ENCODE measurements around the gene HCN4.

The HCN4 gene

DNA sequence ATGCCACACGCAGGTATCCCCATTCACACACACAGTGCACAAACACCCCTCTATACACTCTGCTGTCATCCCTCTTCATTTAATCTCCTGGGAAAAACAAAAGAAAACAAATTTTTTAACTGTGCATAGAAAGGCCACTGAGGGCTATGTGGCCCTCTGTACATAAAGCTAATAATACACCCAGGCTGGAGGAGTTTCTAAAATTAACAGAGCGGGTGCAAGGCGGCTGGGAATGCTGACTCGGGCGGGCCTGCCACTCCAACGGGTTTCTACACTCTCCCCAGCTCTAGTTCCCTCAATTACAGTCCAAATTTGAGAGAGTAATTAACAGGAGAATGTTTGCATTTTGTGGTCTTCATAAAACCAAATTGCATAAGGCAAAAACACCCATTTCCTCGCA is 23.1 kb downstream of the HCN4 start:
- no peaks in the 10 kb centered on the region for H3K36me3 ChIP-seq (ENCODE audit: insufficient read depth, low read length)
- no peak overlapping the region for H3K27ac ChIP-seq (ENCODE audit: low read depth, low read length)
- peaks cover 51% of the 10 kb centered on the region for H3K27me3 ChIP-seq (ENCODE audit: insufficient read depth, low read length)
- peaks cover 10% of the 10 kb centered on the region for H3K4me1 ChIP-seq (ENCODE audit: control insufficient read depth, insufficient read depth, low read length, unreplicated experiment)
- no peak overlapping the region for H3K4me3 ChIP-seq (ENCODE audit: low read depth, low read length)
- H3K79me2 ChIP-seq (ENCODE audit: control insufficient read depth, insufficient read depth, low read length, unreplicated experiment) = no peaks in the 10 kb centered on the region
- H2AFZ ChIP-seq (ENCODE audit: low read length, unreplicated experiment) = no peak overlapping the region

DNA sequence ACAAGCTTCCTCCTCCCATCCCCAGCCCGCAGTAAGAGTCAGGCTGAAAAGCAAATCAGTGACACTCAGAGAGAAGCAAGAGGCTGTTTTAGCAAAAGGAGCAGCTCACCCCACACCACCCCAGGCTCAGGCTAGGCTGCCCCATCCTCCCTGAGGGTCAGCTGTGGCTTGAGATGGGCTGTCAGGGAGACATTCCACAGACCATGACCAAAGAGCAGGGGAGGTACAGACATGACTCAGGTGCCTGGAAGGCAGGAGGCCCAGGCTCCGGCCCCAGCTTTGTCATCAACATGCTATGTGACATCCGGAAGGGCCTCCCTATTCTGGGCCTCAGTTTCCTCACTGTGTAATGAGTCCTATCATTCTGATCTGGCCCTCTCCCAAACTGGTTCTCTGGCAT is 24.7 kb downstream of the HCN4 start:
- Histone ChIP-seq H3K27me3 (ENCODE audit: insufficient read depth, low read length) (peaks cover 35% of the 10 kb centered on the region), H3K36me3 (ENCODE audit: insufficient read depth, low read length) (no peaks in the 10 kb centered on the region), H3K27ac (ENCODE audit: low read depth, low read length) (no peak overlapping the region), H3K4me3 (ENCODE audit: low read depth, low read length) (no peak overlapping the region), H3K4me1 (ENCODE audit: control insufficient read depth, insufficient read depth, low read length, unreplicated experiment) (peaks cover 20% of the 10 kb centered on the region), H3K79me2 (ENCODE audit: control insufficient read depth, insufficient read depth, low read length, unreplicated experiment) (no peaks in the 10 kb centered on the region), H2AFZ (ENCODE audit: low read length, unreplicated experiment) (no peak overlapping the region)

DNA sequence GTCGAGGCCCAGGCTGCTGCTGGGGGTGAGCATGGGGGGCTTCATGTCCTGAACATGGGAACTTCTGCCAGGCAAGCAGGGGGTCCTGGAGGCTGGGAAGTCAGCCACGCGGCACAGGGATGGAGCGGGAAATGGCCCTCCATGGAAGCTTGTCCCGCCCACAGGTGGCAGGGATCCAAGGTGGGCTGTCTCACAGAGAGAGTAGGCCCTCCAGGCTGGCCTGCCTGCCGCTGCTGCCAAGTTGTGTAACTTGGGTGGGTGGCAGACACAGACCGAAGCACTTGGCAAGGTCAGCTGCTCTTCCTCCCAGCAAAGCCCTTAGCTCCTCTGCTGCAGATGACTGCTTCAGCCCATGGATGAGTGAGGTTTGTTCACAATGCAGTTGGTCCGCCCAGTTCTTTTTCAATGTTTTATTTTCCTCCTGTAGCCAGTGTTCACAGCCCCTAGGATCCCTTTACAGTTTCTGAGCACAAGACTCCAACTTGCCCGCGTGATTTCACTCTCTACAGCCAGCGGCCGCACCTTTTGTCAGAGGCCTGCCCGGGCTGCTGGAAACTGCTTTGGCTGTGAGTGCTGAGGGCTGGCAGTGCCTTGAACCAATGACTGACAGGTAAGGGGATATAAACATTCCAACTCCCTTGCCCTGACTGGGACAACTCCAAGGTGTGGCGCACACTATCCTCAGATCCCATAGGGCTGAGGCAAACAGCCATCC is 26.7 kb downstream of the HCN4 start:
- H3K4me1 ChIP-seq (ENCODE audit: control insufficient read depth, insufficient read depth, low read length, unreplicated experiment) = peaks cover 20% of the 10 kb centered on the region
- H3K4me3 ChIP-seq (ENCODE audit: low read depth, low read length) = no peak overlapping the region
- no peak overlapping the region for H2AFZ ChIP-seq (ENCODE audit: low read length, unreplicated experiment)
- no peaks in the 10 kb centered on the region for H3K36me3 ChIP-seq (ENCODE audit: insufficient read depth, low read length)
- H3K27ac ChIP-seq (ENCODE audit: low read depth, low read length) = no peak overlapping the region
- no peaks in the 10 kb centered on the region for H3K79me2 ChIP-seq (ENCODE audit: control insufficient read depth, insufficient read depth, low read length, unreplicated experiment)
- peaks cover 29% of the 10 kb centered on the region for H3K27me3 ChIP-seq (ENCODE audit: insufficient read depth, low read length)

DNA sequence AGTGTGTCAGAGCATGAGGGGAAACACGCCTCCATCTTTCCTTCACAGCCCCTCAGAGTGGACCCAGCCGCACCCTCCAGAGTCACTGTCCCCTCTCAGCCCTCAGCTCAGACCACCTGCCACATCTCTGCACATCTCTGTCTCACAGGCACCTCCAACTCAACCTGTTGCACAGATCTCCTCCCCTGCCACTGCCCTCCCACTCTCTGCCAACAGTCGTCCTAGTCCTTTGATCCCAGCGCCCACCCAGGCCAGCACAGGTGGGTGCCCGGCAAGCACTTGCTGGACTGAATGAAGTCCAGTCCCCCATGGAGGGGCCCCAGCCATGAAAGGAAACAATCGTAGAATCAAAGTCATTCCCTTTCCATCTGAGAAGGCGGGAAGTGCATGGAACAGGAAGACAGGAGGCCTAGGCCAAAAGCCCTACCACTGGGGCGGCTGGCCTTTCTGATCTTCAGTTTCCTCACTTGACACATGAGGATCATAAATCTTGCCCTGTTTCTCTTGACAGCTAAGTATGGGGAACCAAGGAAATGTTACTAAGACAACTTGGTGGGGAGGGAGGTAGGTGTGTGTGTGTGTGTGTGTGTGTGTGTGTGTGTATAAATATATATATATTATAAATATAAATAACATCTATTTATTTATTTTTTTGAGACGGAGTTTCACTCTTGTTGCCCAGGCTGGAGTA is 28.1 kb downstream of the HCN4 start:
- no peaks in the 10 kb centered on the region for H3K36me3 ChIP-seq (ENCODE audit: insufficient read depth, low read length)
- H3K27ac ChIP-seq (ENCODE audit: low read depth, low read length) = no peak overlapping the region
- H3K4me1 ChIP-seq (ENCODE audit: control insufficient read depth, insufficient read depth, low read length, unreplicated experiment) = peaks cover 20% of the 10 kb centered on the region
- peaks cover 27% of the 10 kb centered on the region for H3K27me3 ChIP-seq (ENCODE audit: insufficient read depth, low read length)
- no peak overlapping the region for H2AFZ ChIP-seq (ENCODE audit: low read length, unreplicated experiment)
- H3K79me2 ChIP-seq (ENCODE audit: control insufficient read depth, insufficient read depth, low read length, unreplicated experiment) = no peaks in the 10 kb centered on the region
- no peak overlapping the region for H3K4me3 ChIP-seq (ENCODE audit: low read depth, low read length)

DNA sequence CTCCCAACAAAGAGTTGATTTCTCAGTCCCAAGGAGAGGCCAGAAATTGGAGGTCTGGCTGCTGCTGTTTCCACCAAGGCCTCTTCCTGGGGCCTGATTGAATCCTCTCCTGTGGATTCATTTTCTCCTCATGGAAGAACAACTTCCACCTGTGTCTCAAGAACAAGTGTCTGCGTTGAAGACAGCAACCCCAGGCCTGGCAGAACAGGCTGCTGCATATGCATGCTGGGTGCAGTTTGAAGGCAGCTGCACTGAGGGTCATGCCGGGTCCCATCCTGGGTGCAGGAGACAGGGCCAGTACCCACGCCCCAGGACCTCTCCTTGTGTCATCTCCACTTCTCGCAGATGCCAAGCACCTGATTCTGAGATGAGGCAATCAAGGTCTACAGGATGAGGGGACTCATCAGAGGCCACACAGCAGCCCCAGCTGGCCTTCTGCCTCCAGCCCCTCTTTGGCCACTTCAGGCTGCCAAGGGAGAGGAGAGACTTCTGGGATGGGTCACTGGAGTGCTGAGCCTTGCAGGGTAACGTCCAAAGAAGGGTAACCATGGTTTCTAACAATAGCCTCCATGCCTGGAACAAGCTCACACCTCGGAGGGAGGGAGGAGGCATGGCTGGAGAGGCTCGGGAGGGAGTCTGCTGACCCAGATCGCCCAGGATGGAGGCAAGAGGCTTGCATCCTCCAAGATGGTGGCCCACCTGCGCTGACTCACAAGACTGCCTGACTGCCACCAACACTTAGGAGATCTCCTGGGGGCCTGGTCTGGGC is 30.0 kb downstream of the HCN4 start:
- H2AFZ ChIP-seq (ENCODE audit: low read length, unreplicated experiment) = no peak overlapping the region
- no peak overlapping the region for H3K27ac ChIP-seq (ENCODE audit: low read depth, low read length)
- H3K27me3 ChIP-seq (ENCODE audit: insufficient read depth, low read length) = peaks cover 23% of the 10 kb centered on the region
- no peaks in the 10 kb centered on the region for H3K79me2 ChIP-seq (ENCODE audit: control insufficient read depth, insufficient read depth, low read length, unreplicated experiment)
- H3K4me3 ChIP-seq (ENCODE audit: low read depth, low read length) = no peak overlapping the region
- H3K4me1 ChIP-seq (ENCODE audit: control insufficient read depth, insufficient read depth, low read length, unreplicated experiment) = peaks cover 16% of the 10 kb centered on the region
- H3K36me3 ChIP-seq (ENCODE audit: insufficient read depth, low read length) = no peaks in the 10 kb centered on the region

DNA sequence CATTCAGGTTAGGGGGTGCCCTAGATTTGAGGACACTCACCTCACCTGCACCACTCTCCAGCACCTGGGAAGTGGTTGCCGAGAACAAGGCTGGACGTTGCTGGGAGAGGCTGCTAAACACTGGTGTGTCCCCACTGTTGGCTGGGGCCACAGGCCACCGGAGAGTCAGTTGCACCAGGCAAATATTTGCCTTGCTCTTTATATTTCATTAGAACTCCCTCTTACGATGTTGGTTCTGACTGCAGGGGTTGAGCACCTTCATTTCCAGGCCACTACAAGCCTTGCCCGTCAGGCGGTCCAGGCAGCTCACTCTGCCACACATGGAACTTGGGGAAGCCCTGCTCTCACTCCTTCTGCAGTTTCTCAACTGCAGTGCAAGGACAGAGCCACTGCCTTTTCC is 30.7 kb downstream of the HCN4 start:
- peaks cover 23% of the 10 kb centered on the region for H3K27me3 ChIP-seq (ENCODE audit: insufficient read depth, low read length)
- H3K36me3 ChIP-seq (ENCODE audit: insufficient read depth, low read length) = no peaks in the 10 kb centered on the region
- no peaks in the 10 kb centered on the region for H3K79me2 ChIP-seq (ENCODE audit: control insufficient read depth, insufficient read depth, low read length, unreplicated experiment)
- no peak overlapping the region for H2AFZ ChIP-seq (ENCODE audit: low read length, unreplicated experiment)
- H3K4me3 ChIP-seq (ENCODE audit: low read depth, low read length) = no peak overlapping the region
- H3K27ac ChIP-seq (ENCODE audit: low read depth, low read length) = no peak overlapping the region
- peaks cover 14% of the 10 kb centered on the region for H3K4me1 ChIP-seq (ENCODE audit: control insufficient read depth, insufficient read depth, low read length, unreplicated experiment)

DNA sequence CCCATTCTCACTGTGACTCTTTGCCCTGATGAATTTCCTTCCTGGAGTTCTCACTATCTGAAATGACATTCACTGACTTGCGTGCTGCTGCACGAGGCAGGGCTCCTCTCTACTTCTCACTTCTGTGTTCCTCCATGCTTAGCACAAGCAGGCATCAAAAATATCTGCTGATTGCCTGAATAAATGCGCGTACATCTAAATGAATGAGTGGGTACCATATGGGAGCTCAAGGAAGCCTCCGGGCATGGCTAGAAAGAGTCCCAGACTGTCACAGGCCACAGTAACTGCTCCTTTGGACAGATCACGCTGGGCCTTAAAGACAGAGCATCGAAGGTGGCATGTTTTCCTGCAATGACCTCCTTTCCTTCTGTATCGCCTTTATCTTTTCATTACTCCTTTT is 31.6 kb downstream of the HCN4 start:
- Histone ChIP-seq H3K4me3 (ENCODE audit: low read depth, low read length) (no peak overlapping the region), H3K36me3 (ENCODE audit: insufficient read depth, low read length) (no peaks in the 10 kb centered on the region), H3K27me3 (ENCODE audit: insufficient read depth, low read length) (peaks cover 23% of the 10 kb centered on the region), H3K4me1 (ENCODE audit: control insufficient read depth, insufficient read depth, low read length, unreplicated experiment) (peaks cover 13% of the 10 kb centered on the region), H3K27ac (ENCODE audit: low read depth, low read length) (no peak overlapping the region), H3K79me2 (ENCODE audit: control insufficient read depth, insufficient read depth, low read length, unreplicated experiment) (no peaks in the 10 kb centered on the region), H2AFZ (ENCODE audit: low read length, unreplicated experiment) (no peak overlapping the region)

DNA sequence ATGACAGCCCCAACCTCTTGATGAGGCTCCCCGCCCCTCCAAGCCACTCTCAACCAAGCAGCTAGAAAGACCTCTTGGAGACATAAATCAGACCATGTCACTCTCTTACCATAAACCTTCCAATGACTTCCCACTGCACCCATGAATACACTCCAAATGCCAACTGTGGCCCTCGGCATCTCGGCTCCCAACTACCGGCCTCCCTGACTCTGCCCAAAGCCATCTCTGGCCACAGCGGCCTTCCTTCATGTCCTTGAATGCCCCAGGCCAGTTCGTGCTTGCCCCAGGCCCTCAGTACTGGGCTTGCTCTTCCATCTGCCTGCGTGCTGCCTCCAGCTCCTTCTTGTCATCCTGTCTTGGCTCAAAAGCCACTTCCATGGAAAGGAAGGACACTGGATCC is 32.0 kb downstream of the HCN4 start:
- Histone ChIP-seq H3K36me3 (ENCODE audit: insufficient read depth, low read length) (no peaks in the 10 kb centered on the region), H2AFZ (ENCODE audit: low read length, unreplicated experiment) (no peak overlapping the region), H3K79me2 (ENCODE audit: control insufficient read depth, insufficient read depth, low read length, unreplicated experiment) (no peaks in the 10 kb centered on the region), H3K27ac (ENCODE audit: low read depth, low read length) (no peak overlapping the region), H3K4me3 (ENCODE audit: low read depth, low read length) (no peak overlapping the region), H3K4me1 (ENCODE audit: control insufficient read depth, insufficient read depth, low read length, unreplicated experiment) (peaks cover 9% of the 10 kb centered on the region), H3K27me3 (ENCODE audit: insufficient read depth, low read length) (peaks cover 23% of the 10 kb centered on the region)

DNA sequence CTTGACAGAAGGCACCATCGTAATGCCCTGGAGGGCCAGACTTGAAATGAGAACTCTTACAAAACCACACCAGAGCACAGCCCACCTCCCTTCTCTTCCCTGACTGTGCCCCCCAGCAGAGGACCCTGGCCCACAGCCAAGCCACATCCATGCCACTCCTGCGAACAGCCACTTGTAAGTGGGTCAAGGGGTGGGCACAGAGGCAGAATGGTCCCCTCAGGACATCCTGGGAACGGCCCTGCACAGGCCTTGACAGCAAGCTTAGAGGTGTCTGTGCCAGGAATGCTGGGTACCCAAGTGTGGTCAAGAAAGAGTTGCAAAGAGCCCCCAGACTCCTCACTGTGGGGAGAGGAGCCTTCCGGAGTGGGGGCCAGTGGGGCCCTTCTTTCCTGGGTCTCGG is 33.3 kb downstream of the HCN4 start:
- Histone ChIP-seq H2AFZ (ENCODE audit: low read length, unreplicated experiment) (no peak overlapping the region), H3K27me3 (ENCODE audit: insufficient read depth, low read length) (peaks cover 23% of the 10 kb centered on the region), H3K79me2 (ENCODE audit: control insufficient read depth, insufficient read depth, low read length, unreplicated experiment) (no peaks in the 10 kb centered on the region), H3K4me3 (ENCODE audit: low read depth, low read length) (no peak overlapping the region), H3K27ac (ENCODE audit: low read depth, low read length) (no peak overlapping the region), H3K36me3 (ENCODE audit: insufficient read depth, low read length) (no peaks in the 10 kb centered on the region), H3K4me1 (ENCODE audit: control insufficient read depth, insufficient read depth, low read length, unreplicated experiment) (peaks cover 9% of the 10 kb centered on the region)

DNA sequence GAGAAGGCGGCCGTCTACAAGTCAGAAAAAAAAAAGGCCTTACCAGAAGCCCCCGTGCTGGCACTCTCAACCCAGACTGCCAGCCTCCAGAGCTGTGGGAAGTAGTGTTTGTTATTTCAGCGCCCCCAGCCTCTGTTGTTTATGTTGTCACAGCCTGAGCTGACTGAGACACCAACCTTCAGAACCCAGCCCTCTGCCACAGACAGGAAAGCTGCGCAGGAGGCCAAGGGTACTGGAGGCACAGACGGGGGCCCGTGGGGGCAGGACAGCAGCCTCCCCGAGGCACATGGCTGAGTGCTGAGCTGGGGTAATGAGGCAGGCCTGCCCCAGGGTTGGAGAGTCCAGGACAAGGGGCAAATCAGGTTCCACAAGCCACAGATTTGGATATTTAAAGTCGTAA is 33.7 kb downstream of the HCN4 start:
- no peak overlapping the region for H3K4me3 ChIP-seq (ENCODE audit: low read depth, low read length)
- H3K27me3 ChIP-seq (ENCODE audit: insufficient read depth, low read length) = peaks cover 23% of the 10 kb centered on the region
- H2AFZ ChIP-seq (ENCODE audit: low read length, unreplicated experiment) = no peak overlapping the region
- no peaks in the 10 kb centered on the region for H3K79me2 ChIP-seq (ENCODE audit: control insufficient read depth, insufficient read depth, low read length, unreplicated experiment)
- no peaks in the 10 kb centered on the region for H3K36me3 ChIP-seq (ENCODE audit: insufficient read depth, low read length)
- no peak overlapping the region for H3K27ac ChIP-seq (ENCODE audit: low read depth, low read length)
- peaks cover 5% of the 10 kb centered on the region for H3K4me1 ChIP-seq (ENCODE audit: control insufficient read depth, insufficient read depth, low read length, unreplicated experiment)

All from ACC112 (cell line).